Hepatocyte (in vitro differentiated cells): ENCODE results near the gene SMCR8. TPM values are rescaled to one million over a fixed set of nuclear protein-coding genes. Genes with fewer than 3 reads are reported as not detected.

Experiments used
- DNase-seq: peaks from one replicate; pipeline ENCODE4 v3.0.0-alpha.2; 2016; ENCODE audit warnings: low spot score
- H2AFZ ChIP-seq: fragments of 200-600 bp; sonication (generic); 2 replicates; pipeline ENCODE4 v1.6.0; 2016; ENCODE audit warnings: antibody characterized with exemption, mild to moderate bottlenecking
- H3K27ac ChIP-seq: fragments of 200-600 bp; sonication (generic); 2 replicates; pipeline ENCODE4 v1.5.1; 2016; ENCODE audit warnings: mild to moderate bottlenecking
- H3K27me3 ChIP-seq: fragments of 200-600 bp; sonication (generic); 2 replicates; pipeline ENCODE4 v1.6.1; 2016
- H3K36me3 ChIP-seq: fragments of 200-600 bp; sonication (generic); replicated peaks from 2 replicates; pipeline ENCODE4 v1.5.1; 2016; ENCODE audit warnings: low read depth; ENCODE audit not compliant: insufficient read depth
- H3K4me1 ChIP-seq: fragments of 200-600 bp; sonication (generic); 2 replicates; pipeline ENCODE4 v1.5.1; 2016; ENCODE audit warnings: mild to moderate bottlenecking, moderate library complexity; ENCODE audit not compliant: insufficient read depth
- H3K4me2 ChIP-seq: fragments of 200-600 bp; sonication (generic); 2 replicates; pipeline ENCODE4 v1.6.0; 2016
- H3K4me3 ChIP-seq: fragments of 200-600 bp; sonication (generic); 2 replicates; pipeline ENCODE4 v1.5.1; 2016; ENCODE audit warnings: mild to moderate bottlenecking
- H3K79me2 ChIP-seq: fragments of 200-600 bp; sonication (generic); 2 replicates; pipeline ENCODE4 v1.6.0; 2017; ENCODE audit warnings: mild to moderate bottlenecking
- H3K9me2 ChIP-seq: fragments of 200-600 bp; sonication (generic); replicated peaks from 2 replicates; pipeline ENCODE4 v1.6.0; 2017; ENCODE audit warnings: mild to moderate bottlenecking; ENCODE audit not compliant: insufficient read depth
- H3K9me3 ChIP-seq: fragments of 200-600 bp; sonication (generic); 2 replicates; pipeline ENCODE4 v1.5.1; 2016; ENCODE audit warnings: low read depth, mild to moderate bottlenecking
- H4K20me1 ChIP-seq: fragments of 200-600 bp; sonication (generic); 2 replicates; pipeline ENCODE4 v1.6.0; 2016; ENCODE audit warnings: mild to moderate bottlenecking; ENCODE audit not compliant: insufficient read depth, poor library complexity, severe bottlenecking
- CTCF ChIP-seq: fragments of 200-600 bp; sonication (generic); IDR thresholded peaks from 2 replicates; pipeline ENCODE4 v1.5.1; 2016; ENCODE audit warnings: antibody characterized with exemption, mild to moderate bottlenecking; ENCODE audit not compliant: poor library complexity
- EZH2 ChIP-seq: fragments of 200-600 bp; sonication (generic); IDR thresholded peaks from 2 replicates; pipeline ENCODE4 v1.6.1; 2016; ENCODE audit warnings: antibody characterized with exemption, mild to moderate bottlenecking, borderline replicate concordance
- EZH2phosphoT487 ChIP-seq: fragments of 200-600 bp; sonication (generic); IDR thresholded peaks from one replicate; pipeline ENCODE4 v1.6.1; 2018; ENCODE audit warnings: antibody characterized with exemption, mild to moderate bottlenecking, low read depth, moderate library complexity; ENCODE audit not compliant: unreplicated experiment, severe bottlenecking
- WGBS: methylation state at CpG from one replicate; pipeline ENCODE4 v1.1.6; 2016; ENCODE audit warnings: low lambda C conversion rate; ENCODE audit errors: missing lambda C conversion rate; 5-methylcytosine and 5-hydroxymethylcytosine counted together
- microRNA-seq: library from miRNA; unstranded; fragments of <30 nt; microRNA quantifications from one replicate; pipeline ENCODE4, GENCODE V29; 2017
- polyA plus RNA-seq: library from polyadenylated mRNA; unstranded; fragments of >200 nt; fragmentation: Nextera tagmentation; extraction: Ambion mirVana; gene quantifications from 2 replicates; pipeline ENCODE4 v1.2.1, GENCODE V29; 2016
- total RNA-seq: library from RNA; depleted of rRNA; stranded (reverse); fragments of >200 nt; gene quantifications from 2 replicates; pipeline ENCODE4 v1.2.3, GENCODE V29; 2014

The SMCR8 gene
- total and polyA plus RNA-seq, 2 experiments from 2014 or later: 3.8 to 17.7 TPM

DNA sequence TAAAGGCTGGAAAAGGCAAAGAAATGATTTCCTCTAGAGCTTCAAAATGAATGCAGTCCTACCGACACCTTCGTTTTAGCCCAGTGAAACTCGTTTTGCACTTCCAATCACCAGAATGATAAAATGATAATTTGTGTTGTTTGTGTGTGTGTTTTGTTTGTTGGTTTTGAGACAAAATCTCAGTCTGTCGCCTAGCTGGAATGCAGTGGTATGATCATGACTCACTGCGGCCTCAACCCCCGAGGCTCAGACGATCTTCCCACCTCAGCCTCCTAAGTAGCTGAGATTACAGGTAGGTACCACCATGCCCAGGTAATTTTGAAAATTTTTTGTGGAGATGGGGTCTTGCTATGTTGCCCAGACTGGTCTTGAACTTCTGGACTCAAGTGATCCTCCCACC is 59.1 kb downstream of the SMCR8 start:
- no peak for DNase-seq
- Histone ChIP-seq H2AFZ (no peak overlapping the region), H3K4me3 (no peak overlapping the region), H3K36me3 (no peaks in the 10 kb centered on the region), H4K20me1 (no peaks in the 10 kb centered on the region), H3K9me2 (no peaks in the 10 kb centered on the region), H3K27ac (no peak overlapping the region), H3K9me3 (no peaks in the 10 kb centered on the region), H3K27me3 (no peaks in the 10 kb centered on the region), H3K4me1 (no peaks in the 10 kb centered on the region), H3K79me2 (no peaks in the 10 kb centered on the region), H3K4me2 (no peak overlapping the region)
- TF ChIP-seq CTCF: no peak
- no peak for TF ChIP-seq EZH2phosphoT487
- TF ChIP-seq EZH2: no peak
- 85% methylated on average over 7 of the region's 7 CpGs for WGBS

Small RNA genes lying within 50 kb of the gene (microRNA-seq; reads per million reads assigned to microRNA genes)
- not detected for gene MIR6778

Other genes with a start within 250 kb of the SMCR8 start
- 31.4 and 35.9 TPM in 2 replicates for gene DRG2, start 227.3 kb upstream of the SMCR8 start, total RNA-seq
- gene DRG2, start 227.3 kb upstream of the SMCR8 start, polyA plus RNA-seq: 36.6 and 38.4 TPM in 2 replicates
- 1.2 and 2.4 TPM in 2 replicates for gene MYO15A, start 206.5 kb upstream of the SMCR8 start, total RNA-seq
- 2.8 and 4.7 TPM in 2 replicates for gene MYO15A, start 206.5 kb upstream of the SMCR8 start, polyA plus RNA-seq
- gene ALKBH5, start 131.5 kb upstream of the SMCR8 start, total RNA-seq: 56.6 and 68.6 TPM in 2 replicates
- 66.6 and 78.3 TPM in 2 replicates for gene ALKBH5, start 131.5 kb upstream of the SMCR8 start, polyA plus RNA-seq
- gene LLGL1, start 89.7 kb upstream of the SMCR8 start, total RNA-seq: 46.0 and 51.9 TPM in 2 replicates
- gene LLGL1, start 89.7 kb upstream of the SMCR8 start, polyA plus RNA-seq: 5.4 and 7.1 TPM in 2 replicates
- 110 and 142 TPM in 2 replicates for gene FLII, start 56.6 kb upstream of the SMCR8 start, total RNA-seq
- 188 and 210 TPM in 2 replicates for gene FLII, start 56.6 kb upstream of the SMCR8 start, polyA plus RNA-seq
- 29.3 and 30.7 TPM in 2 replicates for gene MIEF2, start 54.6 kb upstream of the SMCR8 start, total RNA-seq
- gene MIEF2, start 54.6 kb upstream of the SMCR8 start, polyA plus RNA-seq: 20.5 and 21.0 TPM in 2 replicates
- 24.3 and 28.2 TPM in 2 replicates for gene TOP3A, start 299 bp upstream of the SMCR8 start, total RNA-seq
- 15.5 and 22.5 TPM in 2 replicates for gene TOP3A, start 299 bp upstream of the SMCR8 start, polyA plus RNA-seq
- gene SHMT1, start 48.3 kb downstream of the SMCR8 start, total RNA-seq: 36.2 and 39.1 TPM in 2 replicates
- 22.2 and 30.4 TPM in 2 replicates for gene SHMT1, start 48.3 kb downstream of the SMCR8 start, polyA plus RNA-seq
- gene EVPLL, start 62.5 kb downstream of the SMCR8 start, total RNA-seq: not detected in 2 replicates
- gene EVPLL, start 62.5 kb downstream of the SMCR8 start, polyA plus RNA-seq: 0.55 TPM in 1 of 2 replicates, not detected in the other
- gene LGALS9C, start 161.5 kb downstream of the SMCR8 start, total RNA-seq: not detected in 2 replicates
- not detected in 2 replicates for gene LGALS9C, start 161.5 kb downstream of the SMCR8 start, polyA plus RNA-seq